VCaP (cell line): ENCODE data around the gene MT1A.

Experiments used
- H3K27ac ChIP-seq: fragments of 450-650 bp; 2 replicates; pipeline ENCODE4 v1.5.1; 2017
- CTCF ChIP-seq: fragments of 450-650 bp; conservative IDR thresholded peaks from 2 replicates; pipeline ENCODE4 v1.5.1; 2017; ENCODE audit warnings: mild to moderate bottlenecking, moderate library complexity

The MT1A gene

DNA sequence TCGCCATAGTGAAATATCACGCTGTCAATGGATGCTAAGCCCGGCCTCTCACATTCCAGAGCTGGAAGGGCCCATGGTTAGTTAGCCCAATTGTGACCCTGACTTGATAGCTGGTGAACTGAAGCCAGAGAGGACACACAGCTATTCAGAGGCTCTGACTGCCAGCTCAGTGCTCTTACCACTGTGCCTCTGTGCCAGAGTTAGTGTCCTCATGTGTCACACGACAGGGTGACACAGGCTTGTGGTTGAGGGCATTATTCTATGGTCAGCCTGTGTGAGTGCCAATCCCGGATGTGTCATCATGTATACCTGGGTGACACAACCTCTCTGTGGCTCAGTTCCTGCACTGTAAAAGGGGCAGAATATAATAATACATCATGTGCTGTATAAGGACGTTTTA is 41.4 kb downstream of the MT1A start:
- no peak for TF ChIP-seq CTCF
- H3K27ac ChIP-seq: no peak overlapping the region

DNA sequence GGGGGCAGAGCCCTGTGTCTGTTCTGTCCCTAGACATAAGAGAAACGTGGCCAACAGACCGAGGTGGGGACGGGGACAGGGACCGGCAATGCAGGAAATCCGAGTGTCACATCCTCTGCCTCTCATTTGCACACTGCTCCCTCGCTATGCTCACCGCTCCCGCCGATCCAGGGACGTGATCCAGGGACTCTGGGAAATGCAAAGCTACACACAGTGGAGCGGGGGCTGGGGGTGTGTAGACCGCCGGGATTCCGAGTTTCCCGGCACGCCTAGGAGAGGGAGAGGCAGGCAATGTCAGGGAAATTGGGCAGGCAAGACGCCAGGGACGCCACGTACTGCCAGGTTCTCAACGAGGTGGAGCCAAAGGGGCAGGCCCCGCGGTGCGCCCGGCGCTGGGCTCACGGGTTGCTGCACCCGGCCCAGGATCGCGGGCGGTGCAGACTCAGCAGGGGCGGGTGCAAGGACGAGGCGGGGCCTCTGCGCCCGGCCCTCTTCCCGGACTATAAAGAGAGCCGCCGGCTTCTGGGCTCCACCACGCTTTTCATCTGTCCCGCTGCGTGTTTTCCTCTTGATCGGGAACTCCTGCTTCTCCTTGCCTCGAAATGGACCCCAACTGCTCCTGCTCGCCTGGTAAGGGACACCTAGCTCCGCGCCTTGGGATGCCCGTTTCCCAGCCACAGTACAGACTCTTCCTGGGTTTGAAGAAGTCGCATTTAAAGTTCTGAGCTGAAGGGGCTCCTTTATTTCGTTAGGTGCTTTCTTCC is 43.7 kb downstream of the MT1A start, which contains the start of gene MT1X:
TSS of gene MT1X (plus strand) at position 532 of the 764 bp plus-strand sequence. CDS start at position 603, 71 bp downstream.
- H3K27ac ChIP-seq: peak within 1 kb of the TSS; percentile 81
- no peak for TF ChIP-seq CTCF

DNA sequence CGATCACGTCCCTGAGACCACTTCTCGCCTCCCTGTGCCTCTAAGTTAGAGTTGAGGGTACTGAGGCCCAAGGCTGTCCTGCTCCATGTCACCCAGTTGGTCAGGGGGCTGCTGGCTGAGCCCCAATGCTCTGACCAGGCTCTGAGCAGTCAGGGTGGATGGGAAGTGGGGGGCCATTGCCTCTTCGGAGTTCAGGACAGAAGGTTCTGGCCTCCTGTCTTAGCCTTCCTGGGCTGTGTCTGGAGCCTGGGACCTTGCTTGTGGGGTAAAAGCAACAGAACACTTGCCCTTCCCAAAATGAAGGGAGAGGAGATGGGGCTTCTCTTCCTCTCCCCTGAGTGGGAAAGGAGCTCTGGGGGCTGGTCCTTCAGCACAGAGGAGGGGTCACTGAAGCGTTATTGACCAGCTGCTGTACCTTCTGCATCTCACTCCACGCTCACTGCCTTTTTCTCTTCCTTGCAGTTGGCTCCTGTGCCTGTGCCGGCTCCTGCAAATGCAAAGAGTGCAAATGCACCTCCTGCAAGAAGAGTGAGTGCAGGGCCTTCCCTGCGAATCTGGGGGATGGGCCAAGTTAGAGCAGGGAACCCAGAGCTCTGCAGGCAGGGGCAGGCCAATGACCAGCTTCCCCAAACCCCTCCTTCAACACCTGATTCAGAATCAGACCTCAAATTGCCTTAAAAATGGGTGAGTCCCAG is 44.4 kb downstream of the MT1A start:
- H3K27ac ChIP-seq: peak overlapping the region; percentile 81
- TF ChIP-seq CTCF: no peak

- TF ChIP-seq CTCF: no peak
- H3K27ac ChIP-seq: peak overlapping the region; percentile 81; the same call in 1 of the 2 replicates
Measured at GRCh38 chr16:56683424-56684172, 45.1 kb downstream of the MT1A start.

DNA sequence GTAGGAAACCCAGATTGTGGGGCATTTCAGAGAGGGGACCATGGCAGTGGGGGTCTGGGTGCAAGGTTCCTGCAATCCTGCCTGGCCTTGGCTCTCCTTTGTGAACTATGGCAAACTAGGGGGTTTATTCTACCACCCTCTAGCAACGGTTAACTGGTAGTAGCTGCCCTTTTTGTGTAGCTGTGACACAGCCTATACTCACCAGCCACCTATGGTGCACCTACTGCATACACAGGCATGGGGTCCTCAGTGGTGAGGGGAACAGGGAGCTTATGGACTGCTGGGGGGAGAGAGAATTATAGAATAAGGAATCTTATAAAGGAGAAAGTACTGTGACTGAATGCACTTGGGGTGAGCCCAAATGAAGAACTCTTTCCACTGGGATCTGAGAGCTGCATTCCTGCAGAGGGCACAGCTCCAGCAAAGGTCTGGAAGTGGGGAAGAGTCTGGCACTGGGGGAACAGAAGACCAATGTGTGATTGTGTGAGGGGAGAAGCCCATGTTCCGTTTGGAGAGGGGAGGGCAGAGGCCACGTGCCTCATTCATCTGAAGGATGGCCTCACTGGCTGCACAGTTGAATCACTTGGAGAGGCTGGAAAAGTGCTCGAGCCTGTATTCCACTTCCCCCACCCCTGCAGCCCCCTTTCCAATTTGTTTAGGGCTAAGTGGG is 45.9 kb downstream of the MT1A start:
- H3K27ac ChIP-seq: no peak overlapping the region
- no peak for TF ChIP-seq CTCF

GRCh38 chr16:56684926-56685590 is 46.6 kb downstream of the MT1A start:
- no peak overlapping the region for H3K27ac ChIP-seq
- no peak for TF ChIP-seq CTCF
